GM13976 (cell line): ENCODE results near the gene QKI.

ENCODE experiments used
- DNase-seq: peaks from one replicate; pipeline ENCODE4 v3.0.0; 2012; ENCODE audit warnings: low spot score
- CTCF ChIP-seq: IDR thresholded peaks from 2 replicates; pipeline ENCODE4 v1.5.1; 2012; ENCODE audit warnings: borderline replicate concordance, mild to moderate bottlenecking; ENCODE audit not compliant: insufficient read depth; ENCODE audit errors: extremely low read depth, missing control alignments, control extremely low read depth
- in situ Hi-C: fragments of 300-500 bp; cut with MboI; formaldehyde crosslinking; loops from one replicate; pipeline ENCODE4 v1.12.0; 2022; ENCODE audit warnings: low sequenced_read_pairs, mixed read lengths, inconsistent platforms; ENCODE audit not compliant: unreplicated experiment

Gene QKI

GRCh38 chr6:163564534-163564933, 150.0 kb downstream of the QKI start:
- in situ Hi-C loops, result no loop called here
- no peak for DNase-seq
- no peak for TF ChIP-seq CTCF

GRCh38 chr6:163565140-163565539, 150.6 kb downstream of the QKI start:
- no peak for DNase-seq
- no peak for TF ChIP-seq CTCF
- in situ Hi-C loops, result no loop called here

- in situ Hi-C loops, result no loop called here
- DNase-seq, result no peak
- no peak for TF ChIP-seq CTCF
These were observed 151.5 kb downstream of the QKI start for GRCh38 chr6:163566056-163566455.

DNA sequence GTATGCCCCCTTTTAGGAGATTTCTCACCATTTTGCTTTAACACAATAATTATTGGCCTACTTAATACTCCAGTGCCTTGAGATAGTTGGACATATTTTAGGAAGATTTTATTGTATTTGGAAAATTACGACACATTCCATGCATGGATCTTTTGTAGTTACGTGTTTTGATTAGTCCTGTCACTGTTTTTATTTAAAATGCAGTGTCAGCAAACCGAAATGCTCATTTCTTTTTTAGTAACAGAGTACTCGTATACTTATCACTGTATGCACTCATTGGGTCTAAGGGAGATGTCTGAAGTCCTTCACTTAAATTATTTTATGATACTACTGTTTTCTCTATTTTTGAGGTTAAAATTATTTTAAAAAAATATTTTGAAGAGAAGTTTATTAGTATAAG, 153.8 kb downstream of the QKI start:
- TF ChIP-seq CTCF, result no peak
- in situ Hi-C loops, result no loop called here
- DNase-seq, result no peak

- in situ Hi-C loops, result no loop called here
- DNase-seq, result no peak
- no peak for TF ChIP-seq CTCF
These were observed 156.2 kb downstream of the QKI start for GRCh38 chr6:163570579-163571231.

GRCh38 chr6:163571730-163572129, 157.2 kb downstream of the QKI start:
- DNase-seq, result no peak
- in situ Hi-C loops, result no loop called here
- no peak for TF ChIP-seq CTCF
